GM23338 (cell line): ENCODE measurements around the gene UNC45A. TPM values are rescaled to one million over a fixed set of nuclear protein-coding genes. Genes with fewer than 3 reads are reported as not detected.

Experiments
- ATAC-seq: fragments of 200-7000 bp; cut with Tn5 transposase; 3 replicates; pipeline ENCODE4 v1.9.1; 2020
- DNase-seq: peaks from one replicate; pipeline ENCODE4 v3.0.0-alpha.2; 2015; ENCODE audit warnings: low spot score
- H2AFZ ChIP-seq: fragments of 200-600 bp; sonication (generic); 2 replicates; pipeline ENCODE4 v1.8.0; 2016; ENCODE audit warnings: antibody characterized with exemption, mild to moderate bottlenecking, moderate library complexity
- H3F3A ChIP-seq: fragments of 200-600 bp; sonication (generic); replicated peaks from 2 replicates; pipeline ENCODE4 v1.8.0; 2017; ENCODE audit warnings: antibody characterized with exemption, mixed run types, low read depth
- H3K27ac ChIP-seq: fragments of 200-600 bp; sonication (generic); 2 replicates; pipeline ENCODE4 v1.6.1; 2016; ENCODE audit warnings: low read depth
- H3K27me3 ChIP-seq: fragments of 200-600 bp; sonication (generic); 2 replicates; pipeline ENCODE4 v1.8.0; 2016; ENCODE audit warnings: mild to moderate bottlenecking, mixed run types, moderate library complexity; ENCODE audit not compliant: insufficient read depth
- H3K36me3 ChIP-seq: fragments of 200-600 bp; sonication (generic); 2 replicates; pipeline ENCODE4 v1.8.0; 2016; ENCODE audit warnings: mild to moderate bottlenecking; ENCODE audit not compliant: insufficient read depth
- H3K4me1 ChIP-seq: fragments of 200-600 bp; sonication (generic); 2 replicates; pipeline ENCODE4 v1.8.0; 2016; ENCODE audit warnings: mild to moderate bottlenecking, moderate library complexity; ENCODE audit not compliant: insufficient read depth
- H3K4me2 ChIP-seq: fragments of 200-600 bp; sonication (generic); 2 replicates; pipeline ENCODE4 v1.7.1; 2017; ENCODE audit warnings: mixed run types
- H3K4me3 ChIP-seq: fragments of 200-600 bp; sonication (generic); 2 replicates; pipeline ENCODE4 v1.6.1; 2016; ENCODE audit warnings: mixed run types
- H3K79me2 ChIP-seq: fragments of 200-600 bp; sonication (generic); replicated peaks from 2 replicates; pipeline ENCODE4 v1.8.0; 2017; ENCODE audit warnings: mild to moderate bottlenecking; ENCODE audit not compliant: insufficient read depth
- H3K9me2 ChIP-seq: fragments of 200-600 bp; sonication (generic); 2 replicates; pipeline ENCODE4 v1.8.0; 2017; ENCODE audit not compliant: insufficient read depth
- H4K20me1 ChIP-seq: fragments of 200-600 bp; sonication (generic); replicated peaks from 2 replicates; pipeline ENCODE4 v1.8.0; 2017; ENCODE audit warnings: mild to moderate bottlenecking; ENCODE audit not compliant: insufficient read depth
- H3K27ac Mint-ChIP-seq: 2 replicates; pipeline ENCODE4 v1.8.0; 2020; ENCODE audit warnings: inconsistent platforms, mild to moderate bottlenecking, moderate library complexity, mixed read lengths
- H3K27me3 Mint-ChIP-seq: 3 replicates; pipeline ENCODE4 v1.8.0; 2022; ENCODE audit warnings: low read depth, mild to moderate bottlenecking, moderate library complexity, mixed read lengths, inconsistent platforms; ENCODE audit not compliant: insufficient read depth, poor library complexity
- H3K36me3 Mint-ChIP-seq: 3 replicates; pipeline ENCODE4 v1.8.0; 2021; ENCODE audit warnings: low read depth, mild to moderate bottlenecking, inconsistent platforms, moderate library complexity, mixed read lengths
- H3K4me1 Mint-ChIP-seq: 3 replicates; pipeline ENCODE4 v1.8.0; 2020; ENCODE audit warnings: mild to moderate bottlenecking, inconsistent platforms, mixed read lengths
- H3K4me3 Mint-ChIP-seq: 3 replicates; pipeline ENCODE4 v1.8.0; 2021; ENCODE audit warnings: moderate library complexity, mild to moderate bottlenecking, inconsistent platforms, mixed read lengths
- H3K9me3 Mint-ChIP-seq: 3 replicates; pipeline ENCODE4 v1.8.0; 2020; ENCODE audit warnings: moderate library complexity, mild to moderate bottlenecking, inconsistent platforms, mixed read lengths
- CREB1 ChIP-seq: fragments of 250-450 bp; sonication (Bioruptor Pico); IDR thresholded peaks from 2 replicates; pipeline ENCODE4 v1.5.0; 2020; ENCODE audit warnings: low read depth, mild to moderate bottlenecking, moderate library complexity
- EZH2phosphoT487 ChIP-seq: fragments of 200-600 bp; sonication (generic); IDR thresholded peaks from one replicate; pipeline ENCODE4 v1.8.1; 2018; ENCODE audit warnings: antibody characterized with exemption; ENCODE audit not compliant: unreplicated experiment
- JUNB ChIP-seq: IDR thresholded peaks from one replicate; pipeline ENCODE4 v1.6.1; 2016; ENCODE audit warnings: antibody characterized with exemption; ENCODE audit not compliant: unreplicated experiment
- NANOG ChIP-seq: IDR thresholded peaks from 2 replicates; pipeline ENCODE4 v1.6.1; 2016; ENCODE audit warnings: antibody characterized with exemption, borderline replicate concordance
- POLR2AphosphoS5 ChIP-seq: IDR thresholded peaks from 2 replicates; pipeline ENCODE4 v1.6.1; 2016; ENCODE audit warnings: antibody characterized with exemption, low read depth
- ZNF331 ChIP-seq: fragments of 250-450 bp; sonication (Bioruptor Pico); IDR thresholded peaks from 2 replicates; pipeline ENCODE4 v1.5.0; 2020; ENCODE audit warnings: low read depth, mild to moderate bottlenecking, moderate library complexity
- polyA plus RNA-seq: library from polyadenylated mRNA; unstranded; fragments of >200 nt; fragmentation: Nextera tagmentation; extraction: Ambion mirVana; gene quantifications from 2 replicates; pipeline ENCODE4 v1.2.1, GENCODE V29; 2016
- total RNA-seq: library from RNA; depleted of rRNA; stranded (reverse); fragments of >200 nt; shearing (Covaris generic); gene quantifications from 2 replicates; pipeline ENCODE4 v1.2.3, GENCODE V29; 2014
- TF ChIP-seq, protein P1 (sequence below): IDR thresholded peaks from one replicate; pipeline ENCODE4 v1.6.1; 2018; ENCODE audit warnings: antibody characterized with exemption; ENCODE audit not compliant: unreplicated experiment
- TF ChIP-seq, protein P2 (sequence below): fragments of 250-450 bp; sonication (Bioruptor Pico); IDR thresholded peaks from 2 replicates; pipeline ENCODE4 v1.5.0; 2020; ENCODE audit warnings: mild to moderate bottlenecking, moderate library complexity

Gene UNC45A
- total and polyA plus RNA-seq, 2 experiments from 2014 or later, result 40.2 to 86.8 TPM

DNA sequence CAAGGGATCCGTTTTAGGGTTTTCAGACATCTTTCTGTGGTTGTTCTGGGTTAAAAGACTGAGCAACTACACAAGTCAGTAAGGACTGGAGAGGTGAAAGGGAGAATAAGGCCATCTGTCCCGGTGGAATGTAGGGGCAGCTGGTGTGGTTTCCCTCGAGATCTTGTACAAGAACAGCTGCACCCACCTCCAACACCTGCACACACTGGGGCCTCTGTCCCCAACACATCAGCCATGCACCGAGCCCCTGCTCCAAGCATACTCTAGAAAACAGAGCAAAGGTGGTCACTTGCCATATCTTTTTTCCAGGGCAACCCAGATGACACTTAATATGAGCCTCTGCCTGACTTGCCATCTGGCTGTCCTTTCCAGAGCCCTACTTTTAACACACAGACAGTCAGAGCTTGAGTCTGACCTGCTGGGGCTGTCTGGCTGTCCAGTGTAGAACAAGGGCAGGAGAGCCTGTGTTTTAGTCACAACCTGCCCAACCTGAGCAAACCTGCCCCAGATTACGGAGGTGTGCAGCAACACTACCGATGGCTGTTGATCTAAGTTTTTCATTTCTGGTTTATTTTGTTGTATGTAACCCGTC lies 19.8 kb upstream of the UNC45A start:
- Histone ChIP-seq H4K20me1 (no peaks in the 10 kb centered on the region), H3K4me2 (no peak overlapping the region), H3K27ac (peak overlapping the region; percentile 66; the same call in 1 of the 2 replicates), H3K27me3 (no peaks in the 10 kb centered on the region), H3K36me3 (no peaks in the 10 kb centered on the region), H3K9me2 (no peaks in the 10 kb centered on the region), H3K4me3 (no peak overlapping the region), H3K4me1 (no peaks in the 10 kb centered on the region), H2AFZ (no peak overlapping the region), H3K79me2 (no peaks in the 10 kb centered on the region), H3F3A (no peaks in the 10 kb centered on the region)
- no peak for ATAC-seq
- H3K36me3 Mint-ChIP-seq, result peaks cover 12% of the 10 kb centered on the region
- no peak overlapping the region for H3K4me3 Mint-ChIP-seq
- no peak for DNase-seq
- no peaks in the 10 kb centered on the region for H3K9me3 Mint-ChIP-seq
- H3K27me3 Mint-ChIP-seq, result peaks cover 8% of the 10 kb centered on the region
- H3K4me1 Mint-ChIP-seq, result peaks cover 6% of the 10 kb centered on the region
- TF ChIP-seq POLR2AphosphoS5, result no peak
- no peak for TF ChIP-seq NANOG
- TF ChIP-seq CREB1 (CRISPR knock-in tag), result no peak
- no peak for TF ChIP-seq EZH2phosphoT487
- TF ChIP-seq, protein P1, sequence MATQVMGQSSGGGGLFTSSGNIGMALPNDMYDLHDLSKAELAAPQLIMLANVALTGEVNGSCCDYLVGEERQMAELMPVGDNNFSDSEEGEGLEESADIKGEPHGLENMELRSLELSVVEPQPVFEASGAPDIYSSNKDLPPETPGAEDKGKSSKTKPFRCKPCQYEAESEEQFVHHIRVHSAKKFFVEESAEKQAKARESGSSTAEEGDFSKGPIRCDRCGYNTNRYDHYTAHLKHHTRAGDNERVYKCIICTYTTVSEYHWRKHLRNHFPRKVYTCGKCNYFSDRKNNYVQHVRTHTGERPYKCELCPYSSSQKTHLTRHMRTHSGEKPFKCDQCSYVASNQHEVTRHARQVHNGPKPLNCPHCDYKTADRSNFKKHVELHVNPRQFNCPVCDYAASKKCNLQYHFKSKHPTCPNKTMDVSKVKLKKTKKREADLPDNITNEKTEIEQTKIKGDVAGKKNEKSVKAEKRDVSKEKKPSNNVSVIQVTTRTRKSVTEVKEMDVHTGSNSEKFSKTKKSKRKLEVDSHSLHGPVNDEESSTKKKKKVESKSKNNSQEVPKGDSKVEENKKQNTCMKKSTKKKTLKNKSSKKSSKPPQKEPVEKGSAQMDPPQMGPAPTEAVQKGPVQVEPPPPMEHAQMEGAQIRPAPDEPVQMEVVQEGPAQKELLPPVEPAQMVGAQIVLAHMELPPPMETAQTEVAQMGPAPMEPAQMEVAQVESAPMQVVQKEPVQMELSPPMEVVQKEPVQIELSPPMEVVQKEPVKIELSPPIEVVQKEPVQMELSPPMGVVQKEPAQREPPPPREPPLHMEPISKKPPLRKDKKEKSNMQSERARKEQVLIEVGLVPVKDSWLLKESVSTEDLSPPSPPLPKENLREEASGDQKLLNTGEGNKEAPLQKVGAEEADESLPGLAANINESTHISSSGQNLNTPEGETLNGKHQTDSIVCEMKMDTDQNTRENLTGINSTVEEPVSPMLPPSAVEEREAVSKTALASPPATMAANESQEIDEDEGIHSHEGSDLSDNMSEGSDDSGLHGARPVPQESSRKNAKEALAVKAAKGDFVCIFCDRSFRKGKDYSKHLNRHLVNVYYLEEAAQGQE, result no peak
- no peak for TF ChIP-seq ZNF331
- no peak for TF ChIP-seq JUNB
- peak overlapping the region; percentile 87 for H3K27ac Mint-ChIP-seq

DNA sequence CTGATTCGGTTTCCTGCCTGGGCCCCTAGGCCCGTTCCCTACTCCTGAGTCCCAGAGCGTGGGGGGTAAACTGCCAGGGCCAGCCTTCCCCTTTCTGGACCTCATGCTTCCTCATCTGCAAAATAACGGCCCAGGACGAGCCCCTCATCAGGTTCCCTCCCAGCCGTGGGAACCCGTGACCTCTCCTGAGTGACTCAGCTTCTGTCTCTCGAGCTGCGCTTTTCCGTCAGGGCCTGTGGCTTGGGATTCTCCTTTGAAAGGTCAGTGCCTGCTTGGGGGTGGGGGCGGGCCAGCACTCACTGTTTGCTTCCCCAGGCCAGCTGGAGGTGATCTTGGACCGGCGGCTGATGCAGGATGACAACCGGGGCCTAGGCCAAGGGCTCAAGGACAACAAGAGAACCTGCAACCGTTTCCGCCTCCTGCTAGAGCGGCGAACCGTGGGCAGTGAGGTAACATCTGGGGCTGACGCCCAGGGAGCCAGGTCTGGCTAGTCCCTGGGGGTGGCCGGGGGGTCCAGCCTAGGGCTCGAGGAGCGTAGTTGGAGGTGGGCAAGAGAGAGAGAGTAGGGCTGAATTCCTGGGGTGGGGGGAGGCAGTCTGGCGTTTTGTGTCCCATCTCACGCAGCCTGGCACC lies 19.2 kb upstream of the UNC45A start:
- H3K4me3 Mint-ChIP-seq, result no peak overlapping the region
- Histone ChIP-seq H3K4me3 (no peak overlapping the region), H4K20me1 (no peaks in the 10 kb centered on the region), H3F3A (no peaks in the 10 kb centered on the region), H3K4me1 (no peaks in the 10 kb centered on the region), H3K4me2 (no peak overlapping the region), H3K27me3 (no peaks in the 10 kb centered on the region), H2AFZ (no peak overlapping the region), H3K9me2 (no peaks in the 10 kb centered on the region), H3K36me3 (no peaks in the 10 kb centered on the region), H3K79me2 (no peaks in the 10 kb centered on the region), H3K27ac (peak overlapping the region; percentile 66; the same call in 1 of the 2 replicates)
- peak; percentile 25 for DNase-seq
- ATAC-seq, result peak; percentile 52
- H3K9me3 Mint-ChIP-seq, result no peaks in the 10 kb centered on the region
- peaks cover 12% of the 10 kb centered on the region for H3K36me3 Mint-ChIP-seq
- H3K4me1 Mint-ChIP-seq, result peaks cover 6% of the 10 kb centered on the region
- H3K27ac Mint-ChIP-seq, result peak overlapping the region; percentile 87
- peaks cover 8% of the 10 kb centered on the region for H3K27me3 Mint-ChIP-seq
- no peak for TF ChIP-seq EZH2phosphoT487
- TF ChIP-seq, protein P2, sequence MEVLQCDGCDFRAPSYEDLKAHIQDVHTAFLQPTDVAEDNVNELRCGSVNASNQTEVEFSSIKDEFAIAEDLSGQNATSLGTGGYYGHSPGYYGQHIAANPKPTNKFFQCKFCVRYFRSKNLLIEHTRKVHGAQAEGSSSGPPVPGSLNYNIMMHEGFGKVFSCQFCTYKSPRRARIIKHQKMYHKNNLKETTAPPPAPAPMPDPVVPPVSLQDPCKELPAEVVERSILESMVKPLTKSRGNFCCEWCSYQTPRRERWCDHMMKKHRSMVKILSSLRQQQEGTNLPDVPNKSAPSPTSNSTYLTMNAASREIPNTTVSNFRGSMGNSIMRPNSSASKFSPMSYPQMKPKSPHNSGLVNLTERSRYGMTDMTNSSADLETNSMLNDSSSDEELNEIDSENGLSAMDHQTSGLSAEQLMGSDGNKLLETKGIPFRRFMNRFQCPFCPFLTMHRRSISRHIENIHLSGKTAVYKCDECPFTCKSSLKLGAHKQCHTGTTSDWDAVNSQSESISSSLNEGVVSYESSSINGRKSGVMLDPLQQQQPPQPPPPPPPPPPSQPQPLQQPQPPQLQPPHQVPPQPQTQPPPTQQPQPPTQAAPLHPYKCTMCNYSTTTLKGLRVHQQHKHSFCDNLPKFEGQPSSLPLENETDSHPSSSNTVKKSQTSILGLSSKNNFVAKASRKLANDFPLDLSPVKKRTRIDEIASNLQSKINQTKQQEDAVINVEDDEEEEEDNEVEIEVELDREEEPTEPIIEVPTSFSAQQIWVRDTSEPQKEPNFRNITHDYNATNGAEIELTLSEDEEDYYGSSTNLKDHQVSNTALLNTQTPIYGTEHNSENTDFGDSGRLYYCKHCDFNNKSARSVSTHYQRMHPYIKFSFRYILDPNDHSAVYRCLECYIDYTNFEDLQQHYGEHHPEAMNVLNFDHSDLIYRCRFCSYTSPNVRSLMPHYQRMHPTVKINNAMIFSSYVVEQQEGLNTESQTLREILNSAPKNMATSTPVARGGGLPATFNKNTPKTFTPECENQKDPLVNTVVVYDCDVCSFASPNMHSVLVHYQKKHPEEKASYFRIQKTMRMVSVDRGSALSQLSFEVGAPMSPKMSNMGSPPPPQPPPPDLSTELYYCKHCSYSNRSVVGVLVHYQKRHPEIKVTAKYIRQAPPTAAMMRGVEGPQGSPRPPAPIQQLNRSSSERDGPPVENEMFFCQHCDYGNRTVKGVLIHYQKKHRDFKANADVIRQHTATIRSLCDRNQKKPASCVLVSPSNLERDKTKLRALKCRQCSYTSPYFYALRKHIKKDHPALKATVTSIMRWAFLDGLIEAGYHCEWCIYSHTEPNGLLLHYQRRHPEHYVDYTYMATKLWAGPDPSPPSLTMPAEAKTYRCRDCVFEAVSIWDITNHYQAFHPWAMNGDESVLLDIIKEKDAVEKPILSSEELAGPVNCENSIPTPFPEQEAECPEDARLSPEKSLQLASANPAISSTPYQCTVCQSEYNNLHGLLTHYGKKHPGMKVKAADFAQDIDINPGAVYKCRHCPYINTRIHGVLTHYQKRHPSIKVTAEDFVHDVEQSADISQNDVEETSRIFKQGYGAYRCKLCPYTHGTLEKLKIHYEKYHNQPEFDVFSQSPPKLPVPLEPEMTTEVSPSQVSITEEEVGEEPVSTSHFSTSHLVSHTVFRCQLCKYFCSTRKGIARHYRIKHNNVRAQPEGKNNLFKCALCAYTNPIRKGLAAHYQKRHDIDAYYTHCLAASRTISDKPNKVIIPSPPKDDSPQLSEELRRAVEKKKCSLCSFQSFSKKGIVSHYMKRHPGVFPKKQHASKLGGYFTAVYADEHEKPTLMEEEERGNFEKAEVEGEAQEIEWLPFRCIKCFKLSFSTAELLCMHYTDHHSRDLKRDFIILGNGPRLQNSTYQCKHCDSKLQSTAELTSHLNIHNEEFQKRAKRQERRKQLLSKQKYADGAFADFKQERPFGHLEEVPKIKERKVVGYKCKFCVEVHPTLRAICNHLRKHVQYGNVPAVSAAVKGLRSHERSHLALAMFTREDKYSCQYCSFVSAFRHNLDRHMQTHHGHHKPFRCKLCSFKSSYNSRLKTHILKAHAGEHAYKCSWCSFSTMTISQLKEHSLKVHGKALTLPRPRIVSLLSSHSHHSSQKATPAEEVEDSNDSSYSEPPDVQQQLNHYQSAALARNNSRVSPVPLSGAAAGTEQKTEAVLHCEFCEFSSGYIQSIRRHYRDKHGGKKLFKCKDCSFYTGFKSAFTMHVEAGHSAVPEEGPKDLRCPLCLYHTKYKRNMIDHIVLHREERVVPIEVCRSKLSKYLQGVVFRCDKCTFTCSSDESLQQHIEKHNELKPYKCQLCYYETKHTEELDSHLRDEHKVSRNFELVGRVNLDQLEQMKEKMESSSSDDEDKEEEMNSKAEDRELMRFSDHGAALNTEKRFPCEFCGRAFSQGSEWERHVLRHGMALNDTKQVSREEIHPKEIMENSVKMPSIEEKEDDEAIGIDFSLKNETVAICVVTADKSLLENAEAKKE (CRISPR knock-in tag), result no peak
